ENCODE data around the gene MSI2.

MSI2 gene

DNA sequence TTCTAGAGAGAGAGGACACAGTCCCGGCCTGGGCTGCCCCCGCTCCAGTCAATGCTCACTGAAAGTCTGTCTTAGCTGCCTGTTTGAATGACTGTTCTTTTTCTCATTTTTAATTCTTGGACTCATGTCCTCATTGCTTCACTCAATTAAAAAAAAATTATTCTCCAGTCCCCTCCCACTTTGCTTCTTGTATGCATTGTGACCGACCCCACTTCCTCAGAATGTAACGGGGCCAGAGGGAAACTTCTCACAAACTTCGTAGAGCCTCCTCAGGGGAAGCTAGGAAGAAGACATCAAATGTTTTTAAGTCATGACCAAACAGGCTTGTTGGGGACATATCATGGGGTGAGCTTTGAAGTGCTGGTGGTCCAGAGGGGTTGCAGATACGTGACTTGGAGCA is 375.5 kb downstream of the MSI2 start:
- DNase-seq, result no peak

DNA sequence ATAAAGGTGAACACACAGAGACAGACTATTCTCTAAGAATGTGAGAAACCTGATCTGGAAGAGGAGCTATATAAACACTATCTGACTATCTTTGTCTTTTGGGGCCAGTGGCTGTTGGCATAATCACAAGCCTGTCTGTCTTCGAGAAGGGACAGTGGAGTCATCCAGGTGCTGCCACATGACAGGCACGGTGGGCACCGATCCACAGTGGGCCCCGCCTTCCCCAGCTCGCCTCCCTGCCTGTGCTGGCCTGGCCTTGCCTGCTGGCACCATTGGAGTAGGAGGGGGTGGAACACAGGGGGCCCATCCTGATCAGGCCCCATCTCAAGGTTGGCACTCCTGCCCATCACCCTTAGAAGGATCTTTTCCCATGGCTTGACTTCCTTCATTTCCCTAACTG is 376.0 kb downstream of the MSI2 start:
- no peak for DNase-seq

DNA sequence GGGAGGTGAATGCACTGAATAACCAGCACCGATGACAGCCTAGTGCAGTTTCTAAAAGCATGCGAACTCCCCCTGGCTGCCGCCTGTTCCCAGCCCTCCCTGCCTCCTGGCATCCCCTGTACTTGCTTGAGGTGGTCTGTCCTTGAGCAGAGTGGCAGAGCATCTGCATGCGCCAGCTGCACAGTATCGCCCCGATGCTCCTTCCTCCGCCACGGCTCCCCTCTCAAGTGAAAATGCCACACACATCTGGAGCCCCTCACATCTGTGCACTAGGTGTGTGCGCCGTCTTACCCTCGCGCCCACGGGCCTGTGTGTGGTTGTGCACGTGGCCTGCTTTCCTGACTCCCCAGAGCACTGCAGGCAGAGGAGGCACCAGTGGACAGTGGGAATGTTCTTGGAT is 376.9 kb downstream of the MSI2 start:
- DNase-seq, result no peak

DNA sequence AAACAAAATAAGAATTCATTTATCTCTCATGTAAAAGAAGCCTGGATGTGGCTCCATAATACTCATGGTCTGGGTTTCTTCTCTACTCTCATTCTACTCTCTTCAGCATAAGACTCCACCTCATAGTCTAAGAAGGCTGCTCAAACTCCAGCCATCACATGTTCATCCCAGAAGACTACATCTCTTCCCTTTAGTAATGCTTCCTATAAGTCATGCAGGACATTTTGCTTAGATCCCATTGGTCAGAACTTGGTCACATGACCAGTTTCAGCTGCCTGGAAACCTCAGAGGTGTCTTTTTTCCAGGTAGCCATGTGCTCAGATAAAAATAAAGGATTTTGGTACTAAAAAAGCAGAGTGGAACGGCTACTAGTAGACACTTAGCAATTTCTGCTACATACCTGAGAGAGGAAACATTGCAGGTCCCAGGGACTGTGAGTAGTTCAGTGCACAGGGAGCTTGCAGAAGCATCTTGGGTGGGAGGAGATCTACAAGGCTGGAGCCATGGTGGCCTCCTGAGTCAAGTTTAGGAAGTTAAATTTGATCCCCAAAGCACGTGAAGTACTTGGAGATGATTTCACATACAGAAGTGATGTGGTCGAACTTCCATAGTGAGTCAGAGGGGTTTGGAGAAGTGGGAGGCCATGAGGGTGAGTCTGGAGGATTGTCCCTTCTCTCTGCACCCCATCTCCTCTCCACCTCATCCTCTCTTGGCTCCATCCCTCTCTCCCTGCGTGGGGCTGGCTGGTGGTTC is 378.6 kb downstream of the MSI2 start:
- no peak for DNase-seq

DNA sequence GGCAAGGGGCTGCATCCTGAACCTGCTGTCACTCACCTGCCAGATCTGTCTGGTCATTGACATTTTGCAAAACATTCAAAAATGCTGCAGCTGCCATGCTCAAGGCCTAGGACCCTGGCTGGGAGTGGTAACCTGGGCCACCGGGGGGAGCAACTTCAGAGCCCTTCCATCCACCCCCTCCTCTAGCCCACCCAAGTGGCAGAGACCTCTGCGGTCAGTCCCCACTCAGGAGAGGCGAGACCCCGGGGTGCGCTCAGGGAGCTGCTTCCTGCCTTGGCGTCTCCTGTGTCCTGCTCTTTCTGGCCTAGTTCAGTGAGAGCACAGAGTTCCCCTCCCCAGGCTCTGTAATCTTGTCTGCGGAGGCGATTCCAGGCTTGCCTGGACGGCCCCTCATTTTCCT is 380.0 kb downstream of the MSI2 start:
- no peak for DNase-seq

DNA sequence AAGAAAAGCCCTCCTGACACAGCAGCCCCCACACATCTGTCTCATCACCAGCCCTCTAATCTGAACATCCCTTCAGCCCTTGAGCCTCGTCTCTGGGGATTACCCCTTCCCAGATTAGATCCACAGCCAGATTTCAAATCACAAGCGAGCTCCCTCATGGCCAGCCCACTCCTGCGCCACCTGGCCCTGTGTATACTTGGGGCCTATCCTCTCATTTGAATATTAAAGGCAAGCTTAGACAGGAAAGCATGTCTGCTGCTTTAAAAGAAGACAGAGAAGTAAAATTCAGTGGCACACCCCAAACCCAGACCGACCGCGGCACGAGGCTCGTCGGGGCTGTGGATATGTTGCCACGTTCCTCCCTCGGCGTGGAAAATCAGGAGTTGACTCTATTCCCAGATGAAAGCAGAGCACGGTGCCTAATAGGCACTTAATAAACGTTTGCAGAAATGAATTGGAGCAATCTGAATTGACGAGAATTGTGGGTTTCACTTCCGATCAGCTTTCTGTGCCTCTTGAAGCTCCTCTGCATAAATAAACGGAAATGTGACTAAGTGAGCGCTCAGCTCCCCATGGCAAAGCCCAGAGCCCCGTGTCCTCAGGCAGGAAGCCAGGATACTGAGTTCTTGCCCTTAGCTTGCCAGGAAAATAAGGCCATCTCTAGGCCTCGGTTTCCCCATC is 380.8 kb downstream of the MSI2 start:
- no peak for DNase-seq

DNA sequence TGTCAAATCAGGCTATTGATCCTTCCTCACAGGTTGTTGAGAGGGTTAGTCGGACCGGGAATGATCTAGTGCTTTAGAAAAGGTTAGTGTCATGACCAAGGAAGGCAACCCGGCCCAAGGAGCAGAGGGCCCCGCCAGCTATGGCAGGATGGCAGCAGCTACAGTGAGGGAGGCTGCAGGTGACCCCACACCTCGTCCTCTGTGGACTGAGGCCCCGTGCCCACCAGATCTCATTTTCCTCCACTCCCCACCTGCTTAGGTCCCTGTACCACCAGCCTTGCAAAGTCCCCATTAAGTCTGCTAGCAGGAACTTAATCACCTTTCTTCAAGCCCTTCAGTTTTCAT is 381.3 kb downstream of the MSI2 start:
- DNase-seq, result no peak

DNA sequence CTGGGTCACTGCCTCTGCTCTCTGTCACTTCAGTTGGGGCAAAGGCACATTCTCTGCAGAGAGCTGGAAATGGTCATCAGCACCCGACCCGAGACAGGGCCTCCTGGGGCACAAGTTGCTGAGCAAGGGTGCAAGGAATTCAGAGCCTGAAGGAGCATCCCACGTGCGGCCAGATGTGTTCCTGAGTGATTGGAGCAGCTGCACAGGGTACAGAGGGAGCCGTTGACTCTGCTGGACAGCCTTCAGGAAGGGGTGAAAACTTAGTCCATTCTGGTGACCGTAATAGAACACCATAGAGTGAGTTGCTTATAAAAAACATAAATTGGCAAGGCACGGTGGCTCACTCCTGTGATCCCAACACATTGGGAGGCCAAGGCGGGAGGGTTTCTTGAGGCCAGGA is 382.0 kb downstream of the MSI2 start:
- DNase-seq, result no peak

DNA sequence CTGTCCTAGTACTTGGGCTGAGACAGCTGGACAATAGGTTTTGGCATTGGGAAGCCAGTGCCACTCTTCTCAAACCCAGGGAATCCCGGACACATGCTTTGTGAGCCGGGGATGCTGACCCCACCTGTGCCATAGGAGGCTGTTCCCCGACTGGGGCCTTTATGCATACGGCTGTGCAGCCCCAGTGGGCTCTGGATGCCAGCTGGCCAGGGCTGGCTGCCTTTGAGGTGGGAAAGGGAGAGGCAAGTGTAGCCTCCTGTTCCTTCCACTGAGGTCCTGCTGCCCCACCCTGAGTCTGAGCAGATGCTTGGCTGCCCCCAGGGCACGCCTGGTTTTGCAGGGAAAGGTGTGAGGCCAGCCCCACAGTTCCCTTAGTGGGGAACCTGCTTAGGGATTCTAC is 383.1 kb downstream of the MSI2 start:
- DNase-seq, result no peak

DNA sequence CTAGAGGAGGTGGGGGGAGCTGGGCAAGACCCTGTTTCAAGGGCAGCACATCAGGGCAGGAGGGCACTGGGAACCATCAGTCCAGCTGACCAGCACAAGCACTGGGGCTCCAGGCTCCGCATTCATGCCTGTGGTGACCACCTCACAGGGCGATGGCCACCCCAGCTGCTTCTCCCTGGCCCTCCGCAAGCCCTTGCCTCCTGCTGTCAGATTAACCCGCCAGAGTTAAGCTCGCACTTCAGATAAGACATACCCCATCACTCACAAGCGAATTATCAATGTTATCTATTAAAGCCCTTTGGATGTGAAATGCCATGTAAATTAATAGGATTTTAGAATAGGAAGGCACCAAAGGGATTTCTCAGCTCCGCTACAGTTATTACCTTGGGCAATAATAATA is 383.8 kb downstream of the MSI2 start:
- DNase-seq, result no peak

DNA sequence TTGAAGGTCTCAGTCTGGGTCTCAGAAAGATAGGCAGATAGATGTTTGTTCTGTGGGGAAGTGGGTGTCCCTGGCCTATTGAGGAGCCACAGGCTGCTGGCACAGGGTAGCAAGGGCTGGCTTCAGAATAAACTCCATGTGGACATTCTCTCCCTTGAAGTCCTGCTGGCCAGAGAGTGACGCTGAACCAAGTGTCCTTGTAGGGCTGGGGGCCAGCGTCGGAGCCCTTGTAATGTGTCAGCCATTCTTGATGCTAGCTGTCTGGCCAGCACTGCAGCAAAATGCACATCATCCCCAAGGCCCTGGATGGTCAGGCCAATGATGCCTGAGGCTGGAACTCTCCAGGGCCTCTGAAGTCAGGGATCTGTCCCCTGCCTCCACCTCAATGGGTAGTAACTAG is 385.4 kb downstream of the MSI2 start:
- DNase-seq, result no peak

DNA sequence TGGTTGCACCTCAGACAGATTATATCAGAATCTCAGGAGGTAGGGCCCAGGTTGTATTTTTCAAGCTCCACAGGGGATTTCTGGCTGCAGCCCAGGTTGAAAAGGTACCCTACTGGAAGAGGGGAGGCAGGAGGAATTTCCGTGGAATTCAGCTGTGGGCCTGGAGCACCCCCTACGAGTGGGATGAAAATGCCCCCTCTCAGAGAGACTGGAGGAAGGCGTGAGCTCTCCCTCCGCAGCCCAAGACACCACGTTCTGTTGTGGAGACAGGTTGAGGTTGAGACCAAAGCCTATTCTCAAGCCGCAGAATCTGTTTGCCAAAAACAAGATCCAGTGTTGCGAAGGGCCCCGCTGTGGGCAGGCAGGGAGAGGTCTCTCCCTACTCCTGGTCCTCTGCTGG is 386.7 kb downstream of the MSI2 start:
- DNase-seq, result no peak

DNA sequence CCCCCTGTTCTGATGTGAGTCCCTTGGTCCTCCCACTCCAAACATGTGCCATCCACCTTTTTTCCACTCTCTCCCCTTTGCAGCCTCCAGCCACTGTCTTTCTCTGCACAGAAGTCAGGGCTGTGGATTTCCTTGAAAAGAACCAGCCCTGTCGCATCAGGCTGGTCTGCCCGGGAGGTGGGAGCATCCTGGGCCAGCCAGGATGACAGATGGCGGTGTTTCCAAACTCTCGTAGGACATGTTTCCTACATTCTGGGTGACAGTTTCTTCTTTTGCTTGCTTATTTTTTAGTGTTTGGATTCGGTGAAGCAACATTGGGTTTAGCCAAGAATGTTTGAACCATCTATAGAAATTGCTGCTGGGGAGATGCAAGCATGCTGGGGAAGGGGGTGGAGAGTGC is 388.0 kb downstream of the MSI2 start:
- no peak for DNase-seq

DNA sequence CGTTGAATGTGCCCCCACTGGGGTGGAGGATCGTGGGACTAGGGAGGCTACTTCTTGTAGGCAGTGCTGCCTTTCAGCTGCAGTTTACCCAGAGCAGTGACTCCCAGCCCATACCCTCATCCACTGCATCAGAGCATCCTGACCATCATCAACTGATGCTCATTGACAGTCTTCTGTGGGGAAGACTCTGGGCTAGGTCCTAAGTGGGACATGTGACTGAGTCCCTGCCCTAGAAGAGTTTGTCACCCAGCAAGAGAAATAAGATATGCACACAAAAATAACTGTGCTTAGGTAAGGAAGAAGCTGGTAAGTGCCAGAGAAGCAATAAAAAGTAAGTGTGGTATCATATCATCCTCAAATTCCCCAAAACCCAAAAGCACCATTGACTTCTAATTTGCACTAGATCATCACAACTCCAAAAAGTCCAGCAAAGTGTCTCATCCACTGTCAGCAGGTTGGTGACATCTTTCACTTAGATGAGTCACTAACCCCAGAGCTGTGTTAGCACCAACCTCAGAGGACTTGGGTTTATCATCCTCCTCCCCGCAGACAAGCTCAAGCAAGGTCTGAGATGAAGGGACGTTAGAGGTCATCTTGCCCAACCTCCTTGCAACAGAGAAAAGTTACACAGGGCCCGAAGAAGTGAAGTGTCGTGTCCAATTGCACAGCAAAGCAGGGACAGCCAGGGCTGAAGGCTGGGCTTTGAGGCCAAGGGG is 389.8 kb downstream of the MSI2 start:
- no peak for DNase-seq

DNA sequence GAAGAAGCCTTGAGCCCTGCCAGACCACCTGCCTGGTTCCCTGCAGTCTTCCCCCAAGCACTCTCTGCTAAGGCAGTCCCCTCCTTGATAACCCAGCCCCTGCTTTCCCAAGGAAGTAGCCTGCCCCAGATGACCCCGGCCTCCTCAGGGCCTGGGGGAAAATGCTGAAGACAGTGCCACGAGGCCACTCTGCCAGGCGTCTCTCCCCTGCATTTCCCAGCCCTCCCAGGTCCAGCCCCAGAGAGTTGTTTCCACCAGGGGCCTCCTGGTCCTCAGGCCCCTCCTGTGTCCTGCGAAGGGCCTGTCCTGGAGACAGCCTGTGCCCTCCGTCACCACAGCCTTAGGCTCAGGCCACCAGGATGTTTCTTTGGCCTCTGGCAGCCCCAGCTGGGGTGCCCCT is 392.4 kb downstream of the MSI2 start:
- no peak for DNase-seq

DNA sequence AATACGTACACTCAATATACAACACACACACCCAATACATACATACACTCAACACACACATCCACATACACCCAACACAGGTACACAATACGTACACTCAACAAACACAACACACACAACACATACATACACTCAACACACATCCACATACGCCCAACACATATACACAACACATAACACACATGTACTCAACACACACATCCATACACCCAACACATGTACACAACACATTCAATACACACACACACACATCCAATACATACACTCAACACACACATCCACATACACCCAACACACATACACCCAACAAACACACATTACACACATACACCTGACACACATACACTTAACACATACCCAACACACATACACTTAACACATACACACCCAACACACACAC is 392.9 kb downstream of the MSI2 start:
- no peak for DNase-seq

DNA sequence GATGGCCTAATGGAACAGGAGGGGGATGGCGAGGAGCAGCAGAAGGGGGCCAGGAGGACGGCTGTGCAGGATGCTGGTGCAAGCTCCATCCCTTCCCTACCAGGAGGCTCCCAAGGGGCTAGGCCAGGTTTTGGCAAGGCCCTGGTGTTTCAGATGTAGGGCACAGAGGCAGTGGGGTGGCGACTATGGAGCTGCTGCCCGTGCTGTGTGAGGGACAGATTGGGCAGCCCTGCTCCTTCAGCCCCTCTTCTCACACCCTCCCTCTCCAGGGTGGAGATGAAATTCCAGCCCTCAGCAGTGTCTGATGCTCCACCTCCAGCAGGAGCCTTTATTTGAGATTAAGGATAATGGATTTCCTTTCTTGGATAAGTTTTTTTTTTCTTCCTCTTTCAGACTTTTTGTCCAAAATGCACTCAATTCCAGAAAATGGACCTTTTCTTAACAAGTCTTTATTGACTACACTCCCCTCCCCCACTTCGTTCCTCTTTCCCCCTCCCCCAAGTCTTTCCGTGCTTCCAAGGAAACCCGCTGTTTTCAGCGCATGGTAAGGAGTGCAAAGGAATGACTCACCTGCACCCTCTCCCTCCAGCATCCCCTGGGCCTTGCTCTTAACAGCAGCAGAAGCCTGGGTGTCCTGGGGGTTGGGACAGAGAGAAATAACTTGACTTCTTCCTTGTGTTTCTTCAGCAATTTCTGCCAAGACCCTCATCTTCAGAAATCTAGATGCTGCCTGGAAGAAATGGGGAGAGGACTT is 393.6 kb downstream of the MSI2 start:
- DNase-seq, result no peak

DNA sequence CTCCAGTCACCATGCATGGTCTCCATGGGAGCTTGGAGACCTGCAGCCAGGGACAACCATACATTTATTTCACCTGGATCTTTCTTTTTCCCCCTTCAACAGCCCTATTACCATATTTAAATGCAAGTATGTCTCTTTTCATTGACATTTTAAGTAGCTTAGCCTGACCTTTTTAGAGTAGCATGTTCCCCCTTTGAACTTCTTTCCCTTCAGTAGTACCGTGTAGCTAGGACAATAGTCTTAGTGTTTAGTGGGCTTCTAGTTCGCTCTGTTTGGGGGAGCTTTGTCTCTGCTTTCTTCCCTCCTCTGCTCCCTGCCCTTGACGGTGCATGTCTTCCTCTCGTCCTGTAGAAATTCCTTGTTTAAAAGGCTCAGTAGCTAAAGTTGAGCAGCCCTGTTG is 394.2 kb downstream of the MSI2 start:
- DNase-seq, result no peak

DNA sequence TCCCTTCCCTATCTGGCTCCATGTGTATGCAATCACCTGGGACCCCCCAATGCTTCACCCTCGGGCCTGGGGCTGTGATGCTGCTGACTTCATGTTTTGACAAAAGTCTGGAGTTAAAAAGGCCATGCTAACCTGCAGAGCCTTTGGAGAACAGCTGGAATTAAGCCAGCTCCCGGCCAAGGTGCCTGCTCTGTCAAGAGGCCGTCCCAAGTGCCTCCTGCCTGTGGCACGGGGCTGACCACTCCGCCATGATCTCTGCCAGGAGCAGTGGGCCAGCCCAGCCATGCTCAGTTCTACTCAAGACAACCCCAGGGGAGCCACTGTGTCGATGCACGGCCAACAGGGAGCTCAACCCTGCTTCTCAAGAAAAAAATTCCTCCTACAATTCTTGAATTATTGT is 395.1 kb downstream of the MSI2 start:
- no peak for DNase-seq

DNA sequence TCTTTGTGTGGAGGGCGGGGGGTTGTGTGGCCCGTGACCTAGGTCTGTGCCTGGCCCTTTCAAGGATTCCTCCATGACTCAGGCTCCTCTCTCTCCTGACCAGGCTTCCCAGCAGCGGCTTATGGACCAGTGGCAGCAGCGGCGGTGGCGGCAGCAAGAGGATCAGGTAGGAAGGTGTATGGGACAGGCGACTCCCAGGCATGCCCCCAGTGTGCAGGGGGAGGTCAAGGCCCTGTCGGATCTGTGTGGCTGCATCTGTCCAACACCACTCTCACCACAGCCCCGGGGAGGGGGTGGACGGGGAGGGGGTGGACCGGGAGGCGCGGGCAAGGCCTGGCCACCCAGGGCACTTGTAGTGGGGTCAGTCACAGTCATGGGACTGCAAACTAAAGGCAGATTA is 395.7 kb downstream of the MSI2 start:
- no peak for DNase-seq

DNA sequence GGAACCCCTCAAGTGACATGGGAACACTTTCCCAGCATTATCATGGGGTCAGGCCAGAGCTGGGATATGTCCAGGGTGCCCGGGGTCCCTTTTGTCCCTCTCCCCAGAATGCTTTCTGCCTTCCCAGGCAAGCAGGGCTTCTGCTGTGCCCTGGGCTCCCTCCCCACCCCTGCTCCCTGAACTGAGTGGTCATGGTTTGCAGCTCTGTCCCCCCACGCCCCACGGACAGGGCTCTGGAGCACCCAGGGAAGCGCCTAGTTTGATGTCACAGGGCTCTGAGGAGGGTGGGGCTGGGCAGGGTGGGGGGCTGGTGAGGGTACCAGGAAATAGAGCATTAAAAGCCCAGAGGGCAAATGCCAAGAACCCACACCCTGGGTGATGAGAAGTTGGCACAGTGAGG is 396.5 kb downstream of the MSI2 start:
- no peak for DNase-seq

DNA sequence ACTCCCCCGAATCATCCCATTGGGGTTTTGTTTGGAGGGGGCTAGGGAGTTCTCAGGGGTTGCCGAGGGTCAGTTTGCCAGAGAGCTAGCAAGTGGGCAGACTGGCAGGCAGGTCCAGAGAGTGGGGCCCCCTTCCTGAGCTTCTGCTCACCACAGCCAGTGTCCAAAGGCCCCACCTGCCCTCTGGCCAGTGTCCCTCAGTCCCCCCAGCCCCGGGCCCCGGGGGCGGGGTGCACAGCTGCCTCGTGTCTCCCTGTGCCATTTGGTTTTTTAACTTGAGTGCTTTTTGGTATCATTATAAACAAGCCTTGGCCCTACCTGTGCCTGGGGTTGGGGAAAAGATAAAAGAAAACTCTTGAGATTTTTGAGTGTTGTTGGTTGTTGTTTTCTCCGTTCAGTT is 397.0 kb downstream of the MSI2 start:
- DNase-seq, result no peak

DNA sequence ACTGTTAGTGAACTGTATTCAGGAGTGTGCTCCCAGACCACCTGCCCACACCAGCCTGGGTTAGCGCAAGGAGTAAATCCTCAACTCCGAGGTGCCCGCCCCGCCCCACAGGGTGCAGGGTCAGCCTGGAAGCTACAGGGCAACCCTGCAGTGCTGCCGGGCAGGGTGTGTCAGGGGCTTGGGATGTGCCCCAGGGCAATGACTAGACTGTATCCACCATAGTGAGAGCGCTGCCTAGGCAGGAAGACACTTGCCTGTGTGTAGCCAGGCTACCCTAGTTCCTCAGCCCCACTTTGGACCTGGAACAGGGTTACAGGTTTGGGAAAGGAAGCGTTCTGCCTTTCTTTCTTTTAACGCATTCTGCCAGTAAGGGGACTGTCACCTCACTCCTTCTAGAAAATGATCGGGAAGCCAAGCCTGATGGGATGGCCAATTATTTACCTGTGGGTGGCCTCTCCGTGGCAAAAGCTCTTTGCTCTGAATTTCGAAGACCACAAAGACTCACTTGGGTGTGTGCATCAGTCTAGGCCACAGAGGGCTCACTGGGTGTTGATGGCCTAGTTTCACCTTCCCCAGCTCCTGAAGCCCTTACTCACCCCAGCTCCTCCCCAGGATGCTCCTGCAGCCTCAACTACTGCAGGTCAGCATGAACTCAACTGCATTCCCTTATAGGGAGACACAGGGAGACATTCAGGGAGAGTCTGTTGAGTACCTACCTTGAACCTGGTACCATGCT is 397.9 kb downstream of the MSI2 start:
- DNase-seq, result no peak

Measured in DMS153 (cell line).